IPS-15b (cell line): ENCODE results near the gene FZD10.

Experiments used
- H3K27me3 ChIP-seq: one replicate; pipeline ENCODE4 v1.6.1; 2013; ENCODE audit warnings: low read length; ENCODE audit not compliant: control insufficient read depth, insufficient read depth
- H3K36me3 ChIP-seq: one replicate; pipeline ENCODE4 v1.6.1; 2013; ENCODE audit warnings: low read length; ENCODE audit not compliant: control insufficient read depth, insufficient read depth
- H3K4me1 ChIP-seq: one replicate; pipeline ENCODE4 v1.6.1; 2013; ENCODE audit warnings: mild to moderate bottlenecking, low read length; ENCODE audit not compliant: control insufficient read depth, insufficient read depth
- H3K4me3 ChIP-seq: one replicate; pipeline ENCODE4 v1.5.1; 2013; ENCODE audit warnings: low read depth, low read length
- H3K9ac ChIP-seq: one replicate; pipeline ENCODE4 v1.6.1; 2013; ENCODE audit warnings: low read depth, mild to moderate bottlenecking, low read length
- H3K9me3 ChIP-seq: one replicate; pipeline ENCODE4 v1.6.1; 2013; ENCODE audit warnings: mild to moderate bottlenecking, low read length; ENCODE audit not compliant: control insufficient read depth, insufficient read depth

Gene FZD10

GRCh38 chr12:130162267-130162666 lies at the start of gene FZD10:
Gene FZD10, plus strand, starts transcription at chr12:130162464. Its CDS starts 479 bp downstream, at chr12:130162943.
- H3K9me3 ChIP-seq: no peaks in the 10 kb centered on the region
- H3K4me3 ChIP-seq: peak within 1 kb of the TSS; percentile 59
- H3K9ac ChIP-seq: no peak within 1 kb of the TSS
- peaks cover 84% of the 10 kb centered on the region for H3K27me3 ChIP-seq
- peaks cover 30% of the 10 kb centered on the region for H3K4me1 ChIP-seq
- no peaks in the 10 kb centered on the region for H3K36me3 ChIP-seq

- Histone ChIP-seq H3K36me3 (no peaks in the 10 kb centered on the region), H3K9ac (no peak overlapping the region), H3K4me1 (no peaks in the 10 kb centered on the region), H3K27me3 (peaks cover 2% of the 10 kb centered on the region), H3K9me3 (no peaks in the 10 kb centered on the region), H3K4me3 (no peak overlapping the region)
Measured at GRCh38 chr12:130114952-130115351, 47.3 kb upstream of the FZD10 start.

GRCh38 chr12:130115646-130116045 lies 46.6 kb upstream of the FZD10 start:
- H3K27me3 ChIP-seq: no peaks in the 10 kb centered on the region
- no peaks in the 10 kb centered on the region for H3K36me3 ChIP-seq
- no peak overlapping the region for H3K4me3 ChIP-seq
- H3K9me3 ChIP-seq: no peaks in the 10 kb centered on the region
- H3K9ac ChIP-seq: no peak overlapping the region
- H3K4me1 ChIP-seq: no peaks in the 10 kb centered on the region

GRCh38 chr12:130116791-130117190 lies 45.5 kb upstream of the FZD10 start:
- Histone ChIP-seq H3K9me3 (no peaks in the 10 kb centered on the region), H3K4me1 (no peaks in the 10 kb centered on the region), H3K36me3 (no peaks in the 10 kb centered on the region), H3K4me3 (no peak overlapping the region), H3K9ac (no peak overlapping the region), H3K27me3 (peaks cover 5% of the 10 kb centered on the region)

- H3K9ac ChIP-seq: no peak overlapping the region
- no peaks in the 10 kb centered on the region for H3K36me3 ChIP-seq
- peaks cover 8% of the 10 kb centered on the region for H3K27me3 ChIP-seq
- no peaks in the 10 kb centered on the region for H3K9me3 ChIP-seq
- H3K4me1 ChIP-seq: no peaks in the 10 kb centered on the region
- no peak overlapping the region for H3K4me3 ChIP-seq
Measured at GRCh38 chr12:130117233-130117632, 45.0 kb upstream of the FZD10 start.

GRCh38 chr12:130117701-130118100 lies 44.6 kb upstream of the FZD10 start:
- Histone ChIP-seq H3K36me3 (no peaks in the 10 kb centered on the region), H3K9me3 (no peaks in the 10 kb centered on the region), H3K4me1 (no peaks in the 10 kb centered on the region), H3K9ac (no peak overlapping the region), H3K4me3 (no peak overlapping the region), H3K27me3 (peaks cover 8% of the 10 kb centered on the region)

- Histone ChIP-seq H3K4me1 (no peaks in the 10 kb centered on the region), H3K27me3 (peaks cover 8% of the 10 kb centered on the region), H3K9ac (no peak overlapping the region), H3K9me3 (no peaks in the 10 kb centered on the region), H3K36me3 (no peaks in the 10 kb centered on the region), H3K4me3 (no peak overlapping the region)
Measured at GRCh38 chr12:130118181-130118580, 44.1 kb upstream of the FZD10 start.

- H3K9me3 ChIP-seq: no peaks in the 10 kb centered on the region
- H3K4me3 ChIP-seq: no peak overlapping the region
- H3K9ac ChIP-seq: no peak overlapping the region
- no peaks in the 10 kb centered on the region for H3K4me1 ChIP-seq
- H3K36me3 ChIP-seq: no peaks in the 10 kb centered on the region
- H3K27me3 ChIP-seq: peaks cover 8% of the 10 kb centered on the region
Measured at GRCh38 chr12:130119241-130119861, 42.9 kb upstream of the FZD10 start.

GRCh38 chr12:130120012-130120805 lies 42.1 kb upstream of the FZD10 start:
- H3K4me1 ChIP-seq: no peaks in the 10 kb centered on the region
- no peaks in the 10 kb centered on the region for H3K9me3 ChIP-seq
- H3K4me3 ChIP-seq: no peak overlapping the region
- no peaks in the 10 kb centered on the region for H3K36me3 ChIP-seq
- H3K27me3 ChIP-seq: peaks cover 8% of the 10 kb centered on the region
- no peak overlapping the region for H3K9ac ChIP-seq

GRCh38 chr12:130121226-130122000 lies 40.9 kb upstream of the FZD10 start:
- no peak overlapping the region for H3K9ac ChIP-seq
- H3K9me3 ChIP-seq: no peaks in the 10 kb centered on the region
- peaks cover 8% of the 10 kb centered on the region for H3K27me3 ChIP-seq
- H3K4me3 ChIP-seq: no peak overlapping the region
- H3K4me1 ChIP-seq: no peaks in the 10 kb centered on the region
- no peaks in the 10 kb centered on the region for H3K36me3 ChIP-seq

- Histone ChIP-seq H3K4me3 (no peak overlapping the region), H3K36me3 (no peaks in the 10 kb centered on the region), H3K27me3 (peaks cover 8% of the 10 kb centered on the region), H3K4me1 (no peaks in the 10 kb centered on the region), H3K9me3 (no peaks in the 10 kb centered on the region), H3K9ac (no peak overlapping the region)
Measured at GRCh38 chr12:130122356-130122755, 39.9 kb upstream of the FZD10 start.
